NCI-H460 (cell line): ENCODE measurements around the gene PHF21A. TPM values are rescaled to one million over a fixed set of nuclear protein-coding genes. Genes with fewer than 3 reads are reported as not detected.
"Not testable (repeated sequence)": the region's sequence is repeated elsewhere in the genome, so short reads cannot be mapped to it uniquely, and the experiment has no call there.

ENCODE experiments used
- DNase-seq: peaks from one replicate; pipeline ENCODE4 v3.0.0-alpha.2; 2016; ENCODE audit warnings: low read depth; ENCODE audit errors: extremely low read depth
- total RNA-seq: library from RNA; depleted of rRNA; stranded (reverse); fragments of >200 nt; shearing (Covaris generic); gene quantifications from 2 replicates; pipeline ENCODE4 v1.2.3, GENCODE V29; 2014

The PHF21A gene
- total RNA-seq, 1 experiment from 2014 or later, result 16.1 TPM

GRCh38 chr11:46120346-46121300, 631 bp downstream of the PHF21A start:
- peak; percentile 50 for DNase-seq

GRCh38 chr11:46119352-46120216, 1.7 kb downstream of the PHF21A start:
- no peak for DNase-seq

- DNase-seq, result no peak
Measured at GRCh38 chr11:46118702-46119351, 2.4 kb downstream of the PHF21A start.

- no peak for DNase-seq
Measured at GRCh38 chr11:46117842-46118241, 3.4 kb downstream of the PHF21A start.

- not testable (repeated sequence) for DNase-seq
Measured at GRCh38 chr11:46116712-46117037, 4.6 kb downstream of the PHF21A start.

GRCh38 chr11:46116007-46116711, 5.1 kb downstream of the PHF21A start:
- no peak for DNase-seq

GRCh38 chr11:46114961-46115360, 6.3 kb downstream of the PHF21A start:
- no peak for DNase-seq

GRCh38 chr11:46114378-46114777, 6.9 kb downstream of the PHF21A start:
- no peak for DNase-seq

- DNase-seq, result peak; percentile 31
Measured at GRCh38 chr11:46112961-46113607, 8.2 kb downstream of the PHF21A start.

- no peak for DNase-seq
Measured at GRCh38 chr11:46108751-46109150, 12.5 kb downstream of the PHF21A start.

- no peak for DNase-seq
Measured at GRCh38 chr11:46107780-46108179, 13.5 kb downstream of the PHF21A start.

GRCh38 chr11:46107408-46107718, 13.9 kb downstream of the PHF21A start:
- no peak for DNase-seq

GRCh38 chr11:46106530-46107407, 14.5 kb downstream of the PHF21A start:
- no peak for DNase-seq

GRCh38 chr11:46105926-46106325, 15.3 kb downstream of the PHF21A start:
- no peak for DNase-seq

- no peak for DNase-seq
Measured at GRCh38 chr11:46105134-46105628, 16.1 kb downstream of the PHF21A start.

- DNase-seq, result no peak
Measured at GRCh38 chr11:46102843-46103242, 18.4 kb downstream of the PHF21A start.

- DNase-seq, result no peak
Measured at GRCh38 chr11:46100670-46101069, 20.6 kb downstream of the PHF21A start.

- no peak for DNase-seq
Measured at GRCh38 chr11:46099963-46100316, 21.3 kb downstream of the PHF21A start.

- DNase-seq, result no peak
Measured at GRCh38 chr11:46090375-46090774, 30.9 kb downstream of the PHF21A start.
